ENCODE data around the gene CELSR2.

GRCh38 chr1:109294481-109294880 is 45.1 kb downstream of the CELSR2 start:
- no peak for TF ChIP-seq EZH2phosphoT487 (IDR thresholded peaks at IDR 0.05; ENCODE audit: low read length)
- no peak for TF ChIP-seq CTCF (IDR thresholded peaks at IDR 0.05; ENCODE audit: low read length)
- no peak for TF ChIP-seq EZH2 (optimal IDR thresholded peaks at IDR 0.05; ENCODE audit: low read depth, low read length)
